Thoracic aorta (tissue), 2 donors: Measurements from ENCODE around the gene NPTXR. TPM values are rescaled to one million over a fixed set of nuclear protein-coding genes. Genes with fewer than 3 reads are reported as not detected.

Experiments used
- ATAC-seq: fragments of 150-250 bp; one replicate; pipeline ENCODE4 v1.8.0; 2017; ENCODE audit warnings: low read depth; ENCODE audit not compliant: insufficient number of reproducible peaks, low FRiP score
- DNase-seq: peaks from one replicate; pipeline ENCODE4 v3.0.0-alpha.2; 2020; ENCODE audit warnings: low spot score
- H3K27ac ChIP-seq, 2 donors: fragments of 200-600 bp; sonication (generic); 1 replicate in 1 of 2; 2 replicates in 1 of 2; pipeline ENCODE4 v1.5.1; 2016; ENCODE audit warnings: mild to moderate bottlenecking in 2 of 2, moderate library complexity in 2 of 2
- H3K27me3 ChIP-seq: fragments of 200-600 bp; sonication (generic); replicated peaks from 2 replicates; pipeline ENCODE4 v1.6.0; 2016; ENCODE audit warnings: mild to moderate bottlenecking; ENCODE audit not compliant: insufficient read depth
- H3K36me3 ChIP-seq: fragments of 200-600 bp; sonication (generic); one replicate; pipeline ENCODE4 v1.5.1; 2016
- H3K4me1 ChIP-seq, 2 donors: fragments of 200-600 bp; sonication (generic); 1 replicate in 1 of 2; 2 replicates in 1 of 2; pipeline versions ENCODE4 v1.5.1 to v1.6.0; 2016; ENCODE audit warnings: low read depth in 2 of 2, mild to moderate bottlenecking in 1 of 2; ENCODE audit not compliant: control insufficient read depth in 1 of 2
- H3K4me3 ChIP-seq: fragments of 200-600 bp; sonication (generic); 2 replicates; pipeline ENCODE4 v1.5.1; 2016; ENCODE audit warnings: mild to moderate bottlenecking
- H3K9me3 ChIP-seq: fragments of 200-600 bp; sonication (generic); 2 replicates; pipeline ENCODE4 v1.5.1; 2016
- total RNA-seq, 2 donors: library from RNA; depleted of rRNA; stranded (reverse); fragments of >200 nt; gene quantifications; one replicate each; pipeline versions ENCODE4 v1.1.0 to v1.2.3, GENCODE V29; 2016
- TF ChIP-seq, protein P1 (sequence below): fragments of 200-600 bp; sonication (generic); IDR thresholded peaks from one replicate; pipeline ENCODE4 v1.5.1; 2019; ENCODE audit warnings: antibody characterized with exemption

NPTXR gene
- total RNA-seq, 2 donors from 2014 or later: 29.3 to 50.8 TPM

DNA sequence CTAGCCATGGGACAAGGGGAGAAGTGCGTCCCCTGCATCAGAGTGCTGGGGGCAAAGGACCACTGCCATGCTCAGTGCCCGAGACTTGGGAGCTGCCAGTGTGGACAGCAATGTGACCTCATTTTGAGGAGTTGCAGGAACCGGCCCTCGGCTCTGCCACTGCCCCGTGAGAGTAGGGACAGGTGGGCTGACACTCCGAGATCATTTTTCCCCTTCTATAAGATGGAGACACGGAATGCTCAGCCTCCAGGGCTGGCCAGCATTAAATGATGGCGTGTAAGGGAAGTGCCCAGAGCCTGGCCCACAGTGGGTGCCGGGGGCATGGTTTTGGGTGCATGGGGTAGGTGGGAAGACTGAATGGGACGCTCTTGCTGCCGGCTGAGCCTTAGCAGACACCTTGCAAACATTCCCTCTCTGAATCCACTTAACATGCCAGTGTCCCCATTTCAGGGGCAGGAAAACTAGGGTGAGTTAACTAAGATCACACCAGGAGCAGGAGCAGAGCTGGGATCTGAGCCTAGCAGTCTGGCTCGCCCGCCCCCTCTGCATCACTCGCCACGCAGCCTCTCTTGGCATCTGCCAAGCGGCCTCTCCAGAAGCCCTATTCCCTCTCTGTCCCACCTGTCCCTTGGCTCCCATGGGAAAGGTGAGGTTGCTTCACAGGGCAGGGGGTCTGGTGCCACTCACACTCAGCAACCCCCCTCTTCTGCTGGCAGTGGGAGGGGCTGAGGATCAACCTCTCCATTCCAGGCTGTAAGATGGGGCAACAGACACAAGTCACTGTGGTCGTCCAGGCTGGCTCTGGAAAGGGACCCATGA, 13.6 kb downstream of the NPTXR start:
- TF ChIP-seq, protein P1, sequence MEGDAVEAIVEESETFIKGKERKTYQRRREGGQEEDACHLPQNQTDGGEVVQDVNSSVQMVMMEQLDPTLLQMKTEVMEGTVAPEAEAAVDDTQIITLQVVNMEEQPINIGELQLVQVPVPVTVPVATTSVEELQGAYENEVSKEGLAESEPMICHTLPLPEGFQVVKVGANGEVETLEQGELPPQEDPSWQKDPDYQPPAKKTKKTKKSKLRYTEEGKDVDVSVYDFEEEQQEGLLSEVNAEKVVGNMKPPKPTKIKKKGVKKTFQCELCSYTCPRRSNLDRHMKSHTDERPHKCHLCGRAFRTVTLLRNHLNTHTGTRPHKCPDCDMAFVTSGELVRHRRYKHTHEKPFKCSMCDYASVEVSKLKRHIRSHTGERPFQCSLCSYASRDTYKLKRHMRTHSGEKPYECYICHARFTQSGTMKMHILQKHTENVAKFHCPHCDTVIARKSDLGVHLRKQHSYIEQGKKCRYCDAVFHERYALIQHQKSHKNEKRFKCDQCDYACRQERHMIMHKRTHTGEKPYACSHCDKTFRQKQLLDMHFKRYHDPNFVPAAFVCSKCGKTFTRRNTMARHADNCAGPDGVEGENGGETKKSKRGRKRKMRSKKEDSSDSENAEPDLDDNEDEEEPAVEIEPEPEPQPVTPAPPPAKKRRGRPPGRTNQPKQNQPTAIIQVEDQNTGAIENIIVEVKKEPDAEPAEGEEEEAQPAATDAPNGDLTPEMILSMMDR: no peak
- H3K4me3 ChIP-seq: no peak overlapping the region
- no peaks in the 10 kb centered on the region for H3K4me1 ChIP-seq
- no peaks in the 10 kb centered on the region for H3K27me3 ChIP-seq
- peaks cover 6% of the 10 kb centered on the region for H3K36me3 ChIP-seq
- DNase-seq (no peak), ATAC-seq (no peak)
- H3K27ac ChIP-seq: no peak overlapping the region
- H3K9me3 ChIP-seq: no peaks in the 10 kb centered on the region

- Histone ChIP-seq H3K4me3 (no peak overlapping the region), H3K4me1 (no peaks in the 10 kb centered on the region), H3K27ac (no peak overlapping the region), H3K27me3 (no peaks in the 10 kb centered on the region), H3K9me3 (no peaks in the 10 kb centered on the region), H3K36me3 (peaks cover 6% of the 10 kb centered on the region)
- DNase-seq (no peak), ATAC-seq (no peak)
- TF ChIP-seq, protein P1: no peak
Measured at GRCh38 chr22:38829485-38829884, 14.3 kb downstream of the NPTXR start.

- no peaks in the 10 kb centered on the region for H3K27me3 ChIP-seq
- H3K4me1 ChIP-seq: no peaks in the 10 kb centered on the region
- H3K9me3 ChIP-seq: no peaks in the 10 kb centered on the region
- peaks cover 6% of the 10 kb centered on the region for H3K36me3 ChIP-seq
- TF ChIP-seq, protein P1: no peak
- no peak for ATAC-seq
- H3K27ac ChIP-seq: no peak overlapping the region
- DNase-seq: no peak
- no peak overlapping the region for H3K4me3 ChIP-seq
Measured at GRCh38 chr22:38828616-38829205, 15.1 kb downstream of the NPTXR start.

- TF ChIP-seq, protein P1: no peak
- Histone ChIP-seq H3K9me3 (no peaks in the 10 kb centered on the region), H3K27ac (no peak overlapping the region), H3K4me3 (no peak overlapping the region), H3K27me3 (no peaks in the 10 kb centered on the region), H3K4me1 (no peaks in the 10 kb centered on the region), H3K36me3 (peaks cover 6% of the 10 kb centered on the region)
- DNase-seq (no peak), ATAC-seq (no peak)
Measured at GRCh38 chr22:38828191-38828590, 15.6 kb downstream of the NPTXR start.

DNA sequence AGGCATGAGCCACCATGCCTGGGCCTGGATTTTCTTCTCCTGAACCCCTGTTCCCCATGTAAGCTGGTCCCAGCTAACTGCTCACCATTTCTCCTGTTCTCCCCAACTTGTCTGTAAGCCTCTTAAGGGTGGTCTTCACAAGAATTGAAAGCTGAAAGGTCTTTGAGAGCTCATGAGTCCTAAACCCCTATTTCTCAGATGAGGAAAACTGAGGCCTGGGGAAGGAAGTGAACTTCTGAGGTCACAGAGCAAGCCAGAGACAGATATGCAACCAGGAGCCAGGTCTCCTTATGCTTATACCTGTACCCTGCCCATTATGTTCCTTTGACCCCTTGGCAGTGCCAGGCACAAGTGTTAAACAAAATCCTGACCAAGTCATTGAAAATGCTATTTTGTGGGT, 16.3 kb downstream of the NPTXR start:
- TF ChIP-seq, protein P1: no peak
- no peak for DNase-seq
- no peak overlapping the region for H3K27ac ChIP-seq
- no peak overlapping the region for H3K4me3 ChIP-seq
- no peaks in the 10 kb centered on the region for H3K4me1 ChIP-seq
- H3K27me3 ChIP-seq: no peaks in the 10 kb centered on the region
- ATAC-seq: no peak
- H3K9me3 ChIP-seq: no peaks in the 10 kb centered on the region
- peaks cover 6% of the 10 kb centered on the region for H3K36me3 ChIP-seq
